Fibroblast of villous mesenchyme (primary cell): Measurements from ENCODE around the gene MID1IP1. TPM values are rescaled to one million over a fixed set of nuclear protein-coding genes. Genes with fewer than 3 reads are reported as not detected.

Experiments used
- DNase-seq: peaks from one replicate; pipeline ENCODE4 v3.0.0-alpha.2; 2010; ENCODE audit warnings: low read depth
- H3K4me3 ChIP-seq: 2 replicates; pipeline ENCODE4 v1.5.1; 2011; ENCODE audit warnings: low read depth, mild to moderate bottlenecking, low read length
- total RNA-seq: library from RNA; depleted of rRNA; stranded (reverse); fragments of >200 nt; gene quantifications from 2 replicates; pipeline ENCODE4 v1.2.3, GENCODE V29; 2012
- TF ChIP-seq, protein P1 (sequence below): IDR thresholded peaks from 2 replicates; pipeline ENCODE4 v1.5.1; 2012; ENCODE audit warnings: low read depth, mild to moderate bottlenecking, low read length; ENCODE audit not compliant: insufficient read depth

Gene MID1IP1
- total RNA-seq, 1 donor: 52.7 TPM

DNA sequence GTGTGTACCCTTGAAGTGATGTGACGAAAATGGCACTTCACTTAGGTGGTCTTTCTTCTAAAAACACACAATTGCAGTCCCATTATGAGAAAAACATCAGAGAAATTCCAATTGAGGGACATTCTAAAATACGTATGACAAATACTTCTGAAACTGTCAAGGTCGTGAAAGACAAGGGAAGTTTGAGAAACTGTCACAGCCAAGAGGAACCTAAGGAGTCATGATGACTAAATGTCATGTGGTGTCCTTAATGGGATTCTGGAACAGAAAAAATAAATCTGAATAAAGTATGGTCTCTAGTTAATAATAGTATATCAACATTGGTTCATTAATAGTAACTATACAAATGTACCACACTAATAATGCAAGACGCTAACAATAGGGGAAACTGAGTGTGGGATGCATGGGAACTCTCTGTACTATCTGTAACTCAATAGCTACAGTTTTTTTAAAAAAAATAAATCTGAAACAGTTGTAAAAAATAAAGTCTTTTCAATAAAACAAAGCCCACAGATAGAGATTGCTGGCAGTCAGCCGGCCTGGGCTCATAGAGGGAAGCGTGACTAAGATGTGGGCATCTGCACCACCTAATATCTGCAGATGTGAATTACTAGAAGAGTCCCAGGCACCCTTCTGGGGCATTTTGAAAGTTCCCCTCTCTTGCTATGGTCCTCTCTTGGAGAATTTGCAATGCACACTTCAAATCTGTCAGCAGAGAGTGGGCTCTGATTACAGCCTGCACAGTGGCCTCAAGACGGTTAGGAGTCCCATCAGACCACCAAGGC lies 47.6 kb downstream of the MID1IP1 start:
- no peak for DNase-seq
- H3K4me3 ChIP-seq: no peak overlapping the region
- TF ChIP-seq, protein P1, sequence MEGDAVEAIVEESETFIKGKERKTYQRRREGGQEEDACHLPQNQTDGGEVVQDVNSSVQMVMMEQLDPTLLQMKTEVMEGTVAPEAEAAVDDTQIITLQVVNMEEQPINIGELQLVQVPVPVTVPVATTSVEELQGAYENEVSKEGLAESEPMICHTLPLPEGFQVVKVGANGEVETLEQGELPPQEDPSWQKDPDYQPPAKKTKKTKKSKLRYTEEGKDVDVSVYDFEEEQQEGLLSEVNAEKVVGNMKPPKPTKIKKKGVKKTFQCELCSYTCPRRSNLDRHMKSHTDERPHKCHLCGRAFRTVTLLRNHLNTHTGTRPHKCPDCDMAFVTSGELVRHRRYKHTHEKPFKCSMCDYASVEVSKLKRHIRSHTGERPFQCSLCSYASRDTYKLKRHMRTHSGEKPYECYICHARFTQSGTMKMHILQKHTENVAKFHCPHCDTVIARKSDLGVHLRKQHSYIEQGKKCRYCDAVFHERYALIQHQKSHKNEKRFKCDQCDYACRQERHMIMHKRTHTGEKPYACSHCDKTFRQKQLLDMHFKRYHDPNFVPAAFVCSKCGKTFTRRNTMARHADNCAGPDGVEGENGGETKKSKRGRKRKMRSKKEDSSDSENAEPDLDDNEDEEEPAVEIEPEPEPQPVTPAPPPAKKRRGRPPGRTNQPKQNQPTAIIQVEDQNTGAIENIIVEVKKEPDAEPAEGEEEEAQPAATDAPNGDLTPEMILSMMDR: no peak

DNA sequence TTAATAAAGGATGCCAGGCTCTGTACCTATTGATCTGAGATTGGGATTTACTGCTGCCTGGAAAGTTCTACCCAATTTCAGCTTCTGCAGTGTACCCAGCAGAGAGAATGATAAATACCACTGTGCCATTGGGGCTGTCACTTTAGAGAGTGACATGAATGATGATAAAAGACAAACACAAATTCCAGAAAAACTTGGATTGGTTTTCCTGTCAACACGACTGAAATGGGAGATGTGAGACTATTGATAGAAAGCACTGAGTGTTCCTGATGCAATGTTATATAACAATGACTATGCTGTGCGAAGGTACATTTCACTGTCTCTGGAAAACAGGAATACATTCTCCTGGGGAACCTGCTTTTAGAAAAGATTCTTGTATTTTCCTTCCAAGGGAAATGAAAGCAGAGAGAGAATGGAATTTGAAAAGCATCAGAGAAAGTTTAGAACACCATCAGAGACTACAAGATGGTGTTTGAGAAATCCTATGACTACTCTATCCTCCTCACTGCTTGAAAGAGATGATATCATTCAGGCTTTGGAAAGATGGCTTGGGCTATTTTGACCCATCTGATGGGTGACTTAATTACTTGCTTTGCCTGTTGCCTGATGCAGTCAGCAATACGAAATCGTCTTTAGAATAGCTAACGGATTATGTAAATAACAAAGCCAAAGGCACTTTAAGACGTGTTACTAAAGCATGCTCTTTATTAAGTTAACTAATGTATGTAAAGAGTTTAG lies 49.7 kb downstream of the MID1IP1 start:
- no peak for DNase-seq
- TF ChIP-seq, protein P1: no peak
- no peak overlapping the region for H3K4me3 ChIP-seq

DNA sequence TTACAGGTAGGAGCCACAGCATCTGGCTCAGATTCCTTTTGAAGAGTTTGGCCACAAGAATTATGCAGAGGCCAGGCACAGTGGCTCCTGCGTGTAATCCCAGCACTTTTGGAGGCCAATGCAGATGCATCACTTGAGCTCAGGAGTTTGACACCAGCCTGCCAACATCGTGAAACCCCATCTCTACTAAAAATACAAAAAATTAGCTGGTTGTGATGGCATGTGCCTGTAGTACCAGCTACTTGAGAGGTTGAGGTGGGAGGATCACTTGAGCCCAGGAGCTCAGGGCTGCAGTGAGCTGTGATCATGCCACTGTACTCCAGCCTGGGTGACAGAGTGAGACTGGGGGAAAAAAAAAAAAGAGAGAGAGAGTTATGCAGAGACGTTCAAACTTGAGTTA lies 53.0 kb downstream of the MID1IP1 start:
- DNase-seq: no peak
- H3K4me3 ChIP-seq: no peak overlapping the region
- TF ChIP-seq, protein P1: no peak

Other genes starting within 250 kb of the MID1IP1 start
- gene TSPAN7, start 239.9 kb upstream of the MID1IP1 start, total RNA-seq: not detected in 2 replicates